GM11168 (cell line): ENCODE results near the gene BFSP2.
"Not testable (repeated sequence)": the region's sequence is repeated elsewhere in the genome, so short reads cannot be mapped to it uniquely, and the experiment has no call there.

ENCODE experiments used
- in situ Hi-C: fragments of 300-500 bp; cut with MboI; formaldehyde crosslinking; loops from one replicate; pipeline ENCODE4 v1.12.0; 2022; ENCODE audit warnings: low sequenced_read_pairs; ENCODE audit not compliant: unreplicated experiment

Gene BFSP2

DNA sequence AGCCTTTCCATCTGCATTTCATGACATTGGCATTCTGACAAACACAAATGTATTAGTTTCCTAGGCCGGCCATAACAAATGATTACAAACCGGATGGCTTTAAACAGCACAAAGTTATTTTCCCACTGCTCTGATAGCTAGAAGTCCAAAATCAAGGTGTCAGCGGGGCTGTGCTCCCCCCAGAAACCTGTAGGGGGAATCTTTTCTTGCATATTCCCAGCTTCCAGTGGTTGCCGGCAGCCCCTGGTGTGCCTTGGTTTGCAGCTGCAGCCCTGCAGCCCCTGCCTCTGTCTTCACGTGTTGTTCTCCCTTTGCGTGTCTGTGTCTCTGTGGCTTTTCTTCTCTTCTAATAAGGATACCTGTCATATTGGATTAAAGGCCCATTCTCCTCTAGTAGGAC, 94.6 kb downstream of the BFSP2 start:
- in situ Hi-C loops: no loop called here

- in situ Hi-C loops: not testable (repeated sequence)
These were observed 102.7 kb downstream of the BFSP2 start for GRCh38 chr3:133502542-133502941.

GRCh38 chr3:133503409-133503808, 103.6 kb downstream of the BFSP2 start:
- in situ Hi-C loops: no loop called here

- in situ Hi-C loops: no loop called here
These were observed 104.9 kb downstream of the BFSP2 start for GRCh38 chr3:133504736-133505135.

DNA sequence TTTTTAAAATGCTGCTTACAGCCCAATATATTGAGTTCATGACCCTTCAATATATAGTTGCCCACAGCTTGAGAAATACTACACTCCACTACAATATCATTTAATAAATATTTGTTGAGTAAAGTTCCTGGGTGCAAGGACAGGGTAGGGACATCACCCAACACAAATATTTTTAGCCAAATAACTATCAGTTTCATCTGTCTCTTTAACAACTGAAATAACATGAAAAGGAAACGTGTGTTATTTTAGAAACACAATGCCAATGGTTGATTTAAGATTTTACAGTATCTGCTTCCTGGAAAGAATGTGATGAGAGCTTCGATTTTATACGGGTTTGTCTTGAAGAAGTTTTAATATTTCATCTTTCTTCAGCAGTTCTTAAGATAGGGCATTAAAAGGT, 106.0 kb downstream of the BFSP2 start:
- in situ Hi-C loops: no loop called here

- in situ Hi-C loops: no loop called here
These were observed 106.5 kb downstream of the BFSP2 start for GRCh38 chr3:133506215-133506901.

DNA sequence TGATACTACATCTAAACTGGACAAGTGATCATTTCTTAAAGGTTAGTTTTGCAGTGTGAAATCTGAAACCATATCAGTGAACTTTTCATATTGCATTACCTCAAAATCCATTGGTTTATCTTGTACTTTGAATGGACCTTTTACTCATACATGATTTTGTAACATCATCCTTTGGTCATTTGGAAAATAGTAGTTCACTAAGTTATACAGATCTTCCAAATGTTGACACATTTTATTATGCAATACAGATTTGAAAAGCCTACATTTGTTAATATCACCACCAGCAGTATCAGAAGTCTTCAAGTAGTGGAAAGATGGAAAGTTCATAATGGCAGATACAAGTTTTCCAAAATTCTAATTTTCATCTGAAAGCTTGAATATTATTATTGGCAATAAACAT, 109.6 kb downstream of the BFSP2 start:
- in situ Hi-C loops: no loop called here

- in situ Hi-C loops: no loop called here
These were observed 112.7 kb downstream of the BFSP2 start for GRCh38 chr3:133512416-133513089.

GRCh38 chr3:133514418-133514817, 114.6 kb downstream of the BFSP2 start:
- in situ Hi-C loops: no loop called here

GRCh38 chr3:133515127-133515526, 115.3 kb downstream of the BFSP2 start:
- in situ Hi-C loops: no loop called here

DNA sequence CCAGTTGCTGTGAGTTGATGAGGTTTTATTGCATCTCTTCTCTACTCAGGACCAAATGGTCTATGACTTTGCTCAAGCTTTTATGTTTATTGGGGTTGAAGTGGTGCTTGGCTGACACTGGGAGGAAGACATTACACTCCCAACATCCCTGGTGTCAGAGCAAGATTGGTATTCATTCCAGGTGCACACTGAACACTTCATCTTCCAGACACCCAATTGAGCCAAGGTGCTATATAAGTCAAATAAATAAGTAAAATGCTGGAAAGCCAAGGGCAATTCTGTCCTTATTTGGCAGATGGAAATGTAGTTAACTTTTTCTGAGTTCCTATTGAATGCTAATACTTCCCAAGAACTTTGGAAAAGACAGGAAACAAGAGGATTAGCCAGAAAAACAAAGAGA, 120.4 kb downstream of the BFSP2 start:
- in situ Hi-C loops: no loop called here

DNA sequence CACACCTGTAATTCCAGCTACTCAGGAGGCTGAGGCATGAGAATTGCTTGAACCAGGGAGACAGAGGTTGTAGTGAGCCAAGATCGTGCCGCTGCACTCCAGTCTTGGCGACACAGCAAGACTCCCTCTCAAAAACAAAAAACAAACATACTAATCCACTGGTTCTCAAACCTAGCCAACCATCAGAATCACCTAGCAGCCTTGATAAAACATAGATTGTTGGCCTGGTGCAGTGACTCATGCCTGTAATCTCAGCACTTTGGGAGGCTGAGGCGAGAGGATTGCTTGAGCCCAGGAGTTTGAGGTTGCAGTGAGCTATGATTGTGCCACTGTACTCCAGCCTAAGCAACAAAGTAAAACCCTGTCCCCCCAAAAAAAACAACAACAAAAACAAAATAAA, 121.1 kb downstream of the BFSP2 start:
- in situ Hi-C loops: not testable (repeated sequence)

- in situ Hi-C loops: no loop called here
These were observed 122.1 kb downstream of the BFSP2 start for GRCh38 chr3:133521946-133522345.

GRCh38 chr3:133523758-133524157, 123.9 kb downstream of the BFSP2 start:
- in situ Hi-C loops: not testable (repeated sequence)
